NOMO-1 treated with DMSO at 0.1 percent for 48 hours (cell line): ENCODE measurements around the gene DHRS9.
A peak's percentile ranks its signal among the peaks of the same experiment; 100 is the strongest.
"Not testable (repeated sequence)": the region's sequence is repeated elsewhere in the genome, so short reads cannot be mapped to it uniquely, and the experiment has no call there.

Source experiments
- DNase-seq: peaks from one replicate; lab custom pipeline; 2025; ENCODE audit not compliant: unreplicated experiment; lab: John Stamatoyannopoulos, UW

Gene DHRS9

GRCh38 chr2:169069341-169069740 is at the start of gene DHRS9:
TSS of gene DHRS9 (plus strand) at chr2:169069563. CDS start at chr2:169081582, 12,019 bp downstream.
- peak; percentile 98 for DNase-seq

DNA sequence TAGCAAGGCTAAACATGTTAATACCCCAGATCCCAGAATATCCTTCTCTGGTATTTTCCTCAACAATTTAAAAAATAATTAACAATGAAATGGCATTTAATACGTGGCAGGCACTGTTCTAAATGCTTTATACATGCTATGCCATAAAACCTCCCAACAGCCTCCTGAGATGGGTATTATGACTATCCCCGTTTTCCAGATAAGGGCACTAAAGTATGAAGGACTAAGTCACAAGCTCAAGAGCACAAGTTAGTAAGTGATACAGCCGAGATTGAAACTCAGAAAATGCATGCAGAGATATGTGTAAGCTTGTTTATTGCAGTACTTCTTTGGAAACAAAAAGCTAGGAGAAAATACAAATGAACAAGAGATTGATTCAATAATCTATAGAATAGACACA is 46.2 kb upstream of the DHRS9 start:
- no peak for DNase-seq

- no peak for DNase-seq
Observed at GRCh38 chr2:169026056-169026455, 43.3 kb upstream of the DHRS9 start.

GRCh38 chr2:169027234-169027633 is 42.1 kb upstream of the DHRS9 start:
- no peak for DNase-seq

GRCh38 chr2:169029341-169029740 is 40.0 kb upstream of the DHRS9 start:
- no peak for DNase-seq

- DNase-seq, result no peak
Observed at GRCh38 chr2:169031202-169031601, 38.2 kb upstream of the DHRS9 start, which contains the start of gene ABCB11. TSS of gene ABCB11 (minus strand) at chr2:169031324. CDS start at chr2:169018125, 13,199 bp downstream.

GRCh38 chr2:169034256-169034655 is 35.1 kb upstream of the DHRS9 start:
- DNase-seq, result peak; percentile 95

DNA sequence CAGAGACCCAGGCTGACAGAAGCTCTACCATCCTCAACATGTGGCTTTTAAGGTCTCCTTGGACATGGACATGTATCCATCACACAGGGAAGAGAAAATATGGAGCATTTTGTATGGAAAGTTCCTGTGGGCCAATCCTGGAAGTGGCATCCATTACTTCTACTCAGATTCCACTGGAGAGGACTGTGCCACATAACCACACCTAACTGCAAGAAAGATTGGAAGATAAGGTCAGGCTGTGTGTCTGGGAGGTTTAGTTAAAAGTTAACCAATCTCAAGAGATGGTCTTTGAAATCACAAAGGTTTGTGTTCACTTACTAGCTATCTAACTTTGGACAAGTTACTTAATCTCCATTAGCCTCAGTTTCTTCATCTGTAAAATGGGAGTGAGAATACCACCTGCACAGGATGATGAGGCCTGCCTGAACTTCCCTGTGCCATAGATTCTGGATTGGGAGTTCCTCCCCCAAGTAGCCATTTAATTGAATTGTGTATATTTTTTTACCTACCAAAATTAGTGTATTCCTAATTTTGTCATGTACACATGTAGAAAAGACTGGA is 34.3 kb upstream of the DHRS9 start:
- DNase-seq, result no peak

- no peak for DNase-seq
Observed at GRCh38 chr2:169035887-169036286, 33.5 kb upstream of the DHRS9 start.

- DNase-seq, result peak; percentile 80
Observed at GRCh38 chr2:169036736-169037440, 32.5 kb upstream of the DHRS9 start.

DNA sequence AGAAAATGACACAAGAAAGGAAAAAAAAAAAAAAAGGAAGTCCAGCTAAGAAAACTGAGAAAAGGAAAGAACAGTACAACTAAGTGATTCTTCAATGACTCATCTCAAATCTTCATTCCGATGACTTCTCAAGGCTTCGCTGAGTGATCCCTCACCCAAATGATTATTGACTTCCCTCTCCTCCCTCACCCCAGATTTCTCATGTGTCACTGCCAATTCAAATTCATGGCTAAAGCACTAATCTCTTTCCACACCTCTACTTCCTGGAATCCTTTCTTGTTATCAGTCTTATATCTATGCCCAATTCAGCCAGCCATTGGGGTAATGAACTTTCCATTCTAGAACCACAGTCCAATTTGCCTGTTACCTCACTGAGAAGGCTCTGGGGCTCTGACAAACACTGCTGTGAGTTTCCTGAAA is 31.0 kb upstream of the DHRS9 start:
- DNase-seq, result peak; percentile 91

DNA sequence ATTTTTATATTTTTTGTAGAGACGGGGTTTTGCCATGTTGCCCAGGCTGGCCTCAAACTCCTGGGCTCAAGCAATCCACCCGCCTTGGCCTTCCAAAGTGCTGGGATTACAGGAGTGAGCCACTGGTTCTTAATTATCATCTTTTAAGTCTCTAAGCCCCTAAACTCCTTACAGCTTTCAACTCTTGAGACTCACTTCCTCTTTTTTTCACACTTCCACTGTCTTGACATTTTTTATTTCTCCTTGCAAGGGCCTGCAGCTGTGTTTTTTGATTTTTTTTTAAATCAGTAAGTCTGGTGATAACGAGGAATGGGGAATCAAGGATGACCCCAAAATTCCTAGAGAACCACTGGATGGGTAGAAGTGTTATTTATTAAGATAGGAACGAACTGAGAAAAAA is 29.7 kb upstream of the DHRS9 start:
- peak; percentile 86 for DNase-seq

GRCh38 chr2:169041594-169041993 is 27.8 kb upstream of the DHRS9 start:
- DNase-seq, result no peak

DNA sequence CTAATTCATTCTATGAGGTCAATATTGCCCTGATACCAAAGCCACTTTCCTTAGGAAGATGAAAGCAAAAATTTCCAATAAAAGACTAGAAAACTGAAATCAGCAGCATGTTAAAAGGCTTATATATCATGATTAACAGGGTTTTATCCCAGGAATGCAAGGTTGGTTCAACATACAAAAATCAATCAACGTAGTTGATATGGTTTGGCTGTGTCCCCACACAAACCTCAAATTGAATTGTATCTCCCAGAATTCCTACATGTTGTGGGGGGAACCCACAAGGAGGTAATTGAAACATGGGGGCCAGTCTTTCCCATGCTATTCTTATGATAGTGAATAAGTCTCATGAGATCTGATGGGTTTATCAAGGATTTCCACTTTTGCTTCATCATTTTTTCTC is 26.5 kb upstream of the DHRS9 start:
- no peak for DNase-seq

- no peak for DNase-seq
Observed at GRCh38 chr2:169046440-169047151, 22.8 kb upstream of the DHRS9 start.

- no peak for DNase-seq
Observed at GRCh38 chr2:169047256-169048250, 21.8 kb upstream of the DHRS9 start.

GRCh38 chr2:169049142-169049541 is 20.2 kb upstream of the DHRS9 start:
- DNase-seq, result no peak

DNA sequence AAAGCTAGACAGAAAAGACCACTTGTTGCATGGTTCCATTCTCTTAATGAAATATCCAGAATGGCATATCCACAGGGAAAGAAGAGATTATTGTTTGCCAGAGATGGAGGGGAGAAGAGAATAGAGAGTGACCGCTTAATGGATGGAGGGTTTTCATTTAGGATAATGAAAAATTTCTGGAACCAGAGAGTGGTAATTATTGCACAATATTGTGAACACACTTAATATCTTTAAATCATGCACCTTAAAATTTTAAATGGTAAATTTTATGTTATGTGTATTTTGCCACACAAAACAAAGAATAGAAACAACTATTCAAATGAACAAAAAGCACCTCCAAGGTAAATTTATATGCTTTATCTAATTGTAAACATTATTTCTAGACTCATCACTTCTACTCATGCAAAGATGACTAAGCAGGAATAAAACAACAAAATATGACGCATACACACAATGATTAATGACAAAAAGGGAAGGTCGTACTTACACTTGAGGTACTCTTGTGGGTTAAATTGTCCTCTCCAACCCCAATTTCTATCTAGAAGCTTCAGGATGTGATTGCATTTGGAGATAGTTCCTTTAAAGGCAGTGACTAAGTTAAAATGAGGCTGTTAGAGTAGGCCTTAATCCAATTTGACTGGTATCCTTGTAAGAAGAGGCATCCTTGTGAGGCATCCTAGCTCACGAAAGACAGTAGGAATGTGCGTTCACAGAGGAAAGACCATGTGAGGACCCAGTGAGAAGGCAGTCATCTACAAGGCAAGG is 18.7 kb upstream of the DHRS9 start:
- DNase-seq, result peak; percentile 65

DNA sequence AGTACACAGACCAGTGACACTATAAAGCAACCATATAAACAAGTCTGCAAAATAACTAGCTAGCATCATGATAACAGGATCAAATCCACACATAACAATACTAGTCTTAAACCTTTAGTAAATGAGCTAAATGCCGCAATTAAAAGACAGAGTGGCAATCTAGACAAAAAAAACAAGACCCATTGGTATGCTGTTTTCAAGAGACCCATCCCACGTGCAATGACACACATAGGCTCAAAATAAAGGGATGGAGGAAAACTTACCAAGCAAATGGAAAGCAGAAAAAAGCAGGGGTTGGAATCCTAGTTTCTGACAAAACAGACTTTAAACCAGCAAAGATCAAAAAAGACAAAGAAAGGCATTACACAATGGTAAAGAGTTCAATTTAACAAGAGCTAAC is 14.8 kb upstream of the DHRS9 start:
- DNase-seq, result not testable (repeated sequence)

DNA sequence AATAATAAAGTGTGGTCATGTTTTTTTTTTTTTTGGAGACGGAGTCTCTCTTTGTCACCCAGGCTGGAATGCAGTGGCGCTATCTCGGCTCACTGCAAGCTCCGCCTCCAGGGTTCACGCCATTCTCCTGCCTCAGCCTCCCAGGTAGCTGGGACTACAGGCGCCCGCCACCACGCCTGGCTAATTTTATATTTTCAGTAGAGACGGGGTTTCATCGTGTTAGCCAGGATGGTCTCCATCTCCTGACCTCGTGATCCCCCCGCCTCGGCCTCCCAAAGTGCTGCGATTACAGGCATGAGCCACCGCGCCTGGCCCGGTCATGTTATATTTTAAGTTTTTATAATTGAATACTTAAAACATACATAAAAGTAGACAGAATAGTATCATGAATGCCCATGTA is 5.2 kb upstream of the DHRS9 start:
- not testable (repeated sequence) for DNase-seq
